Skeletal muscle tissue (tissue), 4 donors: ENCODE measurements around the gene TUBB6. TPM values are rescaled to one million over a fixed set of nuclear protein-coding genes. Genes with fewer than 3 reads are reported as not detected.

ENCODE experiments used
- H3K27ac ChIP-seq: one replicate; pipeline ENCODE4 v1.7.0; 2013; ENCODE audit warnings: mild to moderate bottlenecking, low read depth, low read length, inconsistent platforms
- H3K27me3 ChIP-seq, 3 donors: one replicate each; pipeline ENCODE4 v1.7.0; 2013; ENCODE audit warnings: low read length in 3 of 3; ENCODE audit not compliant: control insufficient read depth in 3 of 3, insufficient read depth in 3 of 3
- H3K36me3 ChIP-seq, 3 donors: one replicate each; pipeline ENCODE4 v1.7.0; 2013; ENCODE audit warnings: low read length in 3 of 3; ENCODE audit not compliant: control insufficient read depth in 3 of 3, insufficient read depth in 3 of 3
- H3K4me1 ChIP-seq, 3 donors: one replicate each; pipeline ENCODE4 v1.7.0; 2013; ENCODE audit warnings: low read length in 3 of 3, mild to moderate bottlenecking in 3 of 3; ENCODE audit not compliant: control insufficient read depth in 3 of 3, insufficient read depth in 3 of 3
- H3K4me3 ChIP-seq, 3 donors: one replicate each; pipeline ENCODE4 v1.7.0; 2013; ENCODE audit warnings: low read length in 3 of 3
- H3K9ac ChIP-seq, 3 donors: one replicate each; pipeline ENCODE4 v1.7.0; 2013; ENCODE audit warnings: low read length in 3 of 3, mild to moderate bottlenecking in 3 of 3, moderate library complexity in 2 of 3, low read depth in 1 of 3
- H3K9me3 ChIP-seq, 3 donors: one replicate each; pipeline ENCODE4 v1.7.0; 2013; ENCODE audit warnings: low read length in 3 of 3; ENCODE audit not compliant: control insufficient read depth in 3 of 3
- total RNA-seq: library from RNA; depleted of rRNA; stranded (reverse); fragments of >200 nt; gene quantifications from one replicate; pipeline ENCODE4 v1.2.3, GENCODE V29; 2014
- donor health status: Osteomylitis.

TUBB6 gene
- total RNA-seq, 1 donor from 2014 or later: 499 TPM

GRCh38 chr18:12302391-12303147, 5.5 kb upstream of the TUBB6 start:
- Histone ChIP-seq H3K27ac (no peak overlapping the region), H3K4me1 (peaks cover 0 to 4% (median 3%) of the 10 kb centered on the region in 3 donors), H3K9ac (no peak overlapping the region), H3K4me3 (no peak overlapping the region), H3K9me3 (peaks cover 0 to 2% (median 0%) of the 10 kb centered on the region in 3 donors), H3K36me3 (no peaks in the 10 kb centered on the region), H3K27me3 (peaks cover 3 to 19% (median 17%) of the 10 kb centered on the region in 3 donors)

- H3K4me1 ChIP-seq: peaks cover 2 to 6% (median 5%) of the 10 kb centered on the region in 3 donors
- peaks cover 3 to 27% (median 21%) of the 10 kb centered on the region in 3 donors for H3K27me3 ChIP-seq
- no peak overlapping the region for H3K27ac ChIP-seq
- no peaks in the 10 kb centered on the region for H3K9me3 ChIP-seq
- no peaks in the 10 kb centered on the region for H3K36me3 ChIP-seq
- H3K9ac ChIP-seq: no peak overlapping the region
- H3K4me3 ChIP-seq: no peak overlapping the region
These were observed 3.5 kb upstream of the TUBB6 start for GRCh38 chr18:12304351-12305210.

GRCh38 chr18:12305211-12305610, 2.8 kb upstream of the TUBB6 start:
- no peak overlapping the region for H3K4me3 ChIP-seq

GRCh38 chr18:12305930-12306629, 2.0 kb upstream of the TUBB6 start:
- Histone ChIP-seq H3K9me3 (no peaks in the 10 kb centered on the region), H3K27ac (no peak overlapping the region), H3K9ac (no peak overlapping the region), H3K27me3 (peaks cover 3 to 31% (median 21%) of the 10 kb centered on the region in 3 donors), H3K4me1 (peaks cover 5 to 12% (median 10%) of the 10 kb centered on the region in 3 donors), H3K4me3 (no peak overlapping the region), H3K36me3 (no peaks in the 10 kb centered on the region)

More at GRCh38 chr18:12305211-12305610, 2.8 kb upstream of the TUBB6 start:
- H3K9me3 ChIP-seq: no peaks in the 10 kb centered on the region
- H3K27me3 ChIP-seq: peaks cover 3 to 31% (median 21%) of the 10 kb centered on the region in 3 donors
- peaks cover 5 to 10% (median 8%) of the 10 kb centered on the region in 3 donors for H3K4me1 ChIP-seq
- no peak overlapping the region for H3K27ac ChIP-seq
- no peaks in the 10 kb centered on the region for H3K36me3 ChIP-seq
- no peak overlapping the region for H3K9ac ChIP-seq

- Histone ChIP-seq H3K9me3 (no peaks in the 10 kb centered on the region), H3K9ac (peak overlapping the region; percentile 45 to 71 (median 66)), H3K36me3 (peaks cover 0 to 4% (median 0%) of the 10 kb centered on the region in 3 donors), H3K4me1 (peaks cover 5 to 12% (median 10%) of the 10 kb centered on the region in 3 donors), H3K27ac (peak overlapping the region; percentile 82), H3K4me3 (peak overlapping the region; percentile 64 to 75 (median 66)), H3K27me3 (peaks cover 0 to 31% (median 21%) of the 10 kb centered on the region in 3 donors)
These were observed 1.0 kb upstream of the TUBB6 start for GRCh38 chr18:12306752-12307700.

- H3K36me3 ChIP-seq: peaks cover 0 to 10% (median 0%) of the 10 kb centered on the region in 3 donors
- H3K9ac ChIP-seq: peak overlapping the region; percentile 65 to 79 (median 77)
- peaks cover 0 to 2% (median 0%) of the 10 kb centered on the region in 3 donors for H3K9me3 ChIP-seq
- H3K4me1 ChIP-seq: peaks cover 5 to 16% (median 14%) of the 10 kb centered on the region in 3 donors
- peak overlapping the region; percentile 70 to 74 (median 73) for H3K4me3 ChIP-seq
- H3K27me3 ChIP-seq: peaks cover 0 to 31% (median 21%) of the 10 kb centered on the region in 3 donors
- H3K27ac ChIP-seq: peak overlapping the region; percentile 82
These were observed 502 bp downstream of the TUBB6 start for GRCh38 chr18:12308386-12309100.

- H3K27ac ChIP-seq: peak overlapping the region; percentile 82
- peaks cover 0 to 2% (median 0%) of the 10 kb centered on the region in 3 donors for H3K9me3 ChIP-seq
- peaks cover 0 to 31% (median 21%) of the 10 kb centered on the region in 3 donors for H3K27me3 ChIP-seq
- H3K9ac ChIP-seq: no peak overlapping the region
- peaks cover 0 to 10% (median 2%) of the 10 kb centered on the region in 3 donors for H3K36me3 ChIP-seq
- H3K4me3 ChIP-seq: peak overlapping the region in 2 of 3 donors; percentile 18 to 36
- peaks cover 5 to 21% (median 17%) of the 10 kb centered on the region in 3 donors for H3K4me1 ChIP-seq
These were observed 1.7 kb downstream of the TUBB6 start for GRCh38 chr18:12309683-12310198.

GRCh38 chr18:12310762-12311161, 2.7 kb downstream of the TUBB6 start:
- Histone ChIP-seq H3K27me3 (peaks cover 0 to 26% (median 19%) of the 10 kb centered on the region in 3 donors), H3K9ac (no peak overlapping the region), H3K27ac (no peak overlapping the region), H3K36me3 (peaks cover 0 to 10% (median 2%) of the 10 kb centered on the region in 3 donors), H3K4me1 (peaks cover 9 to 25% (median 17%) of the 10 kb centered on the region in 3 donors), H3K9me3 (peaks cover 0 to 2% (median 0%) of the 10 kb centered on the region in 3 donors), H3K4me3 (no peak overlapping the region)
